Measurements from ENCODE around the gene PREX1.

PREX1 gene

GRCh38 chr20:48728042-48728825 lies 99.6 kb downstream of the PREX1 start:
- no peak overlapping the region for H3K14ac ChIP-seq (ENCODE audit: low read length in 2 of 2)
- no peak for DNase-seq
- peaks cover 0 to 6% of the 10 kb centered on the region in 2 experiments for H3K36me3 ChIP-seq (ENCODE audit: control insufficient read depth in 1 of 2, insufficient read depth in 2 of 2, low read depth in 1 of 2, low read length in 2 of 2)
- no peak overlapping the region for H4K91ac ChIP-seq (ENCODE audit: low read length)
- H2BK15ac ChIP-seq (ENCODE audit: low read depth, poor library complexity, severe bottlenecking) = no peak overlapping the region
- no peak overlapping the region for H3K4ac ChIP-seq (ENCODE audit: low read depth in 1 of 2, low read length in 2 of 2)
- H3K4me3 ChIP-seq (ENCODE audit: insufficient read depth in 1 of 2, low read depth in 1 of 2, low read length in 2 of 2) = no peak overlapping the region
- H2AK5ac ChIP-seq (ENCODE audit: low read length, severe bottlenecking) = no peak overlapping the region
- no peak overlapping the region for H3K23ac ChIP-seq (ENCODE audit: low read length in 2 of 2)
- no peaks in the 10 kb centered on the region for H3K9me3 ChIP-seq (ENCODE audit: control insufficient read depth, low read length)
- H3K4me1 ChIP-seq (ENCODE audit: control insufficient read depth, insufficient read depth, low read depth, low read length) = peaks cover 28% of the 10 kb centered on the region
- H4K8ac ChIP-seq (ENCODE audit: low read length) = no peak overlapping the region
- H3K79me1 ChIP-seq (replicated peaks; ENCODE audit: low read length, poor library complexity, severe bottlenecking) = peaks cover 9% of the 10 kb centered on the region
- H2BK5ac ChIP-seq (ENCODE audit: low read depth, low read length, poor library complexity, severe bottlenecking) = no peak overlapping the region
- no peak overlapping the region for H3K27ac ChIP-seq (ENCODE audit: low read length, poor library complexity, severe bottlenecking)
- H3K9ac ChIP-seq (ENCODE audit: low read length) = no peak overlapping the region
- H2BK120ac ChIP-seq (ENCODE audit: low read depth, low read length) = no peak overlapping the region
- peaks cover 0 to 27% of the 10 kb centered on the region in 2 experiments for H3K27me3 ChIP-seq (ENCODE audit: control insufficient read depth in 1 of 2, insufficient read depth in 1 of 2, low read length in 2 of 2)
- no peak overlapping the region for H2AFZ ChIP-seq (ENCODE audit: low read depth, low read length)
- no peak overlapping the region for H3K18ac ChIP-seq (ENCODE audit: low read depth in 1 of 2, low read length in 2 of 2)
- no peak overlapping the region for H3K4me2 ChIP-seq (ENCODE audit: low read length, poor library complexity, severe bottlenecking)
- 90% methylated on average over 9 of the region's 9 CpGs for WGBS
- no peak overlapping the region for H2BK12ac ChIP-seq (ENCODE audit: low read length in 2 of 2)

GRCh38 chr20:48727226-48727625 lies 100.6 kb downstream of the PREX1 start:
- WGBS = 93% methylated on average over 6 of the region's 6 CpGs
- H3K27me3 ChIP-seq (ENCODE audit: control insufficient read depth in 1 of 2, insufficient read depth in 1 of 2, low read length in 2 of 2) = peaks cover 0 to 23% of the 10 kb centered on the region in 2 experiments
- H2BK5ac ChIP-seq (ENCODE audit: low read depth, low read length, poor library complexity, severe bottlenecking) = no peak overlapping the region
- H3K4ac ChIP-seq (ENCODE audit: low read depth in 1 of 2, low read length in 2 of 2) = no peak overlapping the region
- H3K4me3 ChIP-seq (ENCODE audit: insufficient read depth in 1 of 2, low read depth in 1 of 2, low read length in 2 of 2) = no peak overlapping the region
- no peaks in the 10 kb centered on the region for H3K9me3 ChIP-seq (ENCODE audit: control insufficient read depth, low read length)
- no peak overlapping the region for H2AK5ac ChIP-seq (ENCODE audit: low read length, severe bottlenecking)
- H2BK15ac ChIP-seq (ENCODE audit: low read depth, poor library complexity, severe bottlenecking) = no peak overlapping the region
- H2AFZ ChIP-seq (ENCODE audit: low read depth, low read length) = no peak overlapping the region
- H2BK120ac ChIP-seq (ENCODE audit: low read depth, low read length) = no peak overlapping the region
- no peak overlapping the region for H4K91ac ChIP-seq (ENCODE audit: low read length)
- no peak overlapping the region for H2BK12ac ChIP-seq (ENCODE audit: low read length in 2 of 2)
- no peak for DNase-seq
- no peak overlapping the region for H3K9ac ChIP-seq (ENCODE audit: low read length)
- H3K18ac ChIP-seq (ENCODE audit: low read depth in 1 of 2, low read length in 2 of 2) = no peak overlapping the region
- H4K8ac ChIP-seq (ENCODE audit: low read length) = no peak overlapping the region
- peaks cover 37% of the 10 kb centered on the region for H3K4me1 ChIP-seq (ENCODE audit: control insufficient read depth, insufficient read depth, low read depth, low read length)
- no peak overlapping the region for H3K27ac ChIP-seq (ENCODE audit: low read length, poor library complexity, severe bottlenecking)
- no peak overlapping the region for H3K23ac ChIP-seq (ENCODE audit: low read length in 2 of 2)
- H3K4me2 ChIP-seq (ENCODE audit: low read length, poor library complexity, severe bottlenecking) = no peak overlapping the region
- no peak overlapping the region for H3K14ac ChIP-seq (ENCODE audit: low read length in 2 of 2)
- peaks cover 9% of the 10 kb centered on the region for H3K79me1 ChIP-seq (replicated peaks; ENCODE audit: low read length, poor library complexity, severe bottlenecking)
- peaks cover 0 to 6% of the 10 kb centered on the region in 2 experiments for H3K36me3 ChIP-seq (ENCODE audit: control insufficient read depth in 1 of 2, insufficient read depth in 2 of 2, low read depth in 1 of 2, low read length in 2 of 2)

GRCh38 chr20:48725555-48725991 lies 102.2 kb downstream of the PREX1 start:
- no peak overlapping the region for H4K91ac ChIP-seq (ENCODE audit: low read length)
- DNase-seq = peak; percentile 21
- H2AFZ ChIP-seq (ENCODE audit: low read depth, low read length) = no peak overlapping the region
- no peak overlapping the region for H3K18ac ChIP-seq (ENCODE audit: low read depth in 1 of 2, low read length in 2 of 2)
- peak overlapping the region in 1 of 2 experiments; percentile 34 for H3K23ac ChIP-seq (ENCODE audit: low read length in 2 of 2)
- H3K4me3 ChIP-seq (ENCODE audit: insufficient read depth in 1 of 2, low read depth in 1 of 2, low read length in 2 of 2) = no peak overlapping the region
- no peak overlapping the region for H3K4ac ChIP-seq (ENCODE audit: low read depth in 1 of 2, low read length in 2 of 2)
- H3K27me3 ChIP-seq (ENCODE audit: control insufficient read depth in 1 of 2, insufficient read depth in 1 of 2, low read length in 2 of 2) = peaks cover 0 to 19% of the 10 kb centered on the region in 2 experiments
- peaks cover 6% of the 10 kb centered on the region for H3K79me1 ChIP-seq (replicated peaks; ENCODE audit: low read length, poor library complexity, severe bottlenecking)
- H4K8ac ChIP-seq (ENCODE audit: low read length) = no peak overlapping the region
- no peak overlapping the region for H2BK120ac ChIP-seq (ENCODE audit: low read depth, low read length)
- H3K14ac ChIP-seq (ENCODE audit: low read length in 2 of 2) = peak overlapping the region in 1 of 2 experiments; percentile 35
- peaks cover 0 to 3% of the 10 kb centered on the region in 2 experiments for H3K36me3 ChIP-seq (ENCODE audit: control insufficient read depth in 1 of 2, insufficient read depth in 2 of 2, low read depth in 1 of 2, low read length in 2 of 2)
- H3K4me1 ChIP-seq (ENCODE audit: control insufficient read depth, insufficient read depth, low read depth, low read length) = peaks cover 47% of the 10 kb centered on the region
- H2AK5ac ChIP-seq (ENCODE audit: low read length, severe bottlenecking) = no peak overlapping the region
- H3K4me2 ChIP-seq (ENCODE audit: low read length, poor library complexity, severe bottlenecking) = no peak overlapping the region
- no peak overlapping the region for H2BK5ac ChIP-seq (ENCODE audit: low read depth, low read length, poor library complexity, severe bottlenecking)
- H2BK15ac ChIP-seq (ENCODE audit: low read depth, poor library complexity, severe bottlenecking) = no peak overlapping the region
- H2BK12ac ChIP-seq (ENCODE audit: low read length in 2 of 2) = no peak overlapping the region
- no peak overlapping the region for H3K27ac ChIP-seq (ENCODE audit: low read length, poor library complexity, severe bottlenecking)
- no peaks in the 10 kb centered on the region for H3K9me3 ChIP-seq (ENCODE audit: control insufficient read depth, low read length)
- WGBS = 55% methylated on average over 3 of the region's 3 CpGs
- no peak overlapping the region for H3K9ac ChIP-seq (ENCODE audit: low read length)

GRCh38 chr20:48724891-48725554 lies 102.8 kb downstream of the PREX1 start:
- Histone ChIP-seq H4K8ac (ENCODE audit: low read length) (no peak overlapping the region), H3K4me1 (ENCODE audit: control insufficient read depth, insufficient read depth, low read depth, low read length) (peaks cover 48% of the 10 kb centered on the region), H3K27me3 (ENCODE audit: control insufficient read depth in 1 of 2, insufficient read depth in 1 of 2, low read length in 2 of 2) (peaks cover 0 to 21% of the 10 kb centered on the region in 2 experiments), H2BK15ac (ENCODE audit: low read depth, poor library complexity, severe bottlenecking) (no peak overlapping the region), H4K91ac (ENCODE audit: low read length) (no peak overlapping the region), H3K18ac (ENCODE audit: low read depth in 1 of 2, low read length in 2 of 2) (no peak overlapping the region), H3K79me1 (replicated peaks; ENCODE audit: low read length, poor library complexity, severe bottlenecking) (peaks cover 8% of the 10 kb centered on the region), H2AK5ac (ENCODE audit: low read length, severe bottlenecking) (peak overlapping the region; percentile 51), H3K23ac (ENCODE audit: low read length in 2 of 2) (peak overlapping the region in 1 of 2 experiments; percentile 34), H3K36me3 (ENCODE audit: control insufficient read depth in 1 of 2, insufficient read depth in 2 of 2, low read depth in 1 of 2, low read length in 2 of 2) (peaks cover 0 to 3% of the 10 kb centered on the region in 2 experiments), H3K4me2 (ENCODE audit: low read length, poor library complexity, severe bottlenecking) (no peak overlapping the region), H2AFZ (ENCODE audit: low read depth, low read length) (no peak overlapping the region), H3K14ac (ENCODE audit: low read length in 2 of 2) (peak overlapping the region in 1 of 2 experiments; percentile 35), H3K4ac (ENCODE audit: low read depth in 1 of 2, low read length in 2 of 2) (no peak overlapping the region), H3K9me3 (ENCODE audit: control insufficient read depth, low read length) (no peaks in the 10 kb centered on the region), H3K27ac (ENCODE audit: low read length, poor library complexity, severe bottlenecking) (no peak overlapping the region), H2BK5ac (ENCODE audit: low read depth, low read length, poor library complexity, severe bottlenecking) (no peak overlapping the region), H3K9ac (ENCODE audit: low read length) (no peak overlapping the region), H3K4me3 (ENCODE audit: insufficient read depth in 1 of 2, low read depth in 1 of 2, low read length in 2 of 2) (no peak overlapping the region), H2BK12ac (ENCODE audit: low read length in 2 of 2) (no peak overlapping the region), H2BK120ac (ENCODE audit: low read depth, low read length) (no peak overlapping the region)
- WGBS = 80% methylated on average over 11 of the region's 11 CpGs
- no peak for DNase-seq
